HG03378 (cell line): ENCODE data around the gene NDUFB10.

Source experiments
- ATAC-seq: cut with Tn5 transposase; IDR thresholded peaks from one replicate; pipeline ENCODE4 v1.9.1; 2021; ENCODE audit warnings: mild to moderate bottlenecking, moderate library complexity; ENCODE audit not compliant: unreplicated experiment

NDUFB10 gene

GRCh38 chr16:1998852-1999801 is 39.8 kb downstream of the NDUFB10 start:
- no peak for ATAC-seq

GRCh38 chr16:1999866-2000514 is 40.7 kb downstream of the NDUFB10 start:
- ATAC-seq, result no peak

- ATAC-seq, result no peak
Measured at GRCh38 chr16:2001035-2001434, 41.7 kb downstream of the NDUFB10 start.

- no peak for ATAC-seq
Measured at GRCh38 chr16:2001456-2002355, 42.4 kb downstream of the NDUFB10 start.

- ATAC-seq, result no peak
Measured at GRCh38 chr16:2002406-2003230, 43.3 kb downstream of the NDUFB10 start.

- no peak for ATAC-seq
Measured at GRCh38 chr16:2003231-2003826, 44.0 kb downstream of the NDUFB10 start.

- no peak for ATAC-seq
Measured at GRCh38 chr16:2003827-2004641, 44.7 kb downstream of the NDUFB10 start.

- no peak for ATAC-seq
Measured at GRCh38 chr16:2004795-2005517, 45.6 kb downstream of the NDUFB10 start.

- no peak for ATAC-seq
Measured at GRCh38 chr16:2005646-2006045, 46.3 kb downstream of the NDUFB10 start.

GRCh38 chr16:2006317-2006716 is 47.0 kb downstream of the NDUFB10 start:
- ATAC-seq, result no peak

GRCh38 chr16:2007081-2007836 is 47.9 kb downstream of the NDUFB10 start:
- no peak for ATAC-seq

GRCh38 chr16:2008009-2008526 is 48.7 kb downstream of the NDUFB10 start:
- ATAC-seq, result no peak

- no peak for ATAC-seq
Measured at GRCh38 chr16:2008631-2009163, 49.4 kb downstream of the NDUFB10 start.

GRCh38 chr16:2009164-2009711 is 49.9 kb downstream of the NDUFB10 start:
- no peak for ATAC-seq

- no peak for ATAC-seq
Measured at GRCh38 chr16:2009791-2010510, 50.6 kb downstream of the NDUFB10 start, which contains the start of gene ZNF598. Gene ZNF598 (minus strand): TSS chr16:2009821.
